SHP77 (cell line): ENCODE results near the gene HLA-DQB1.

Experiments
- DNase-seq, 2 experiments: peaks; one replicate each; lab custom pipeline; 2025; lab: John Stamatoyannopoulos, UW

Gene HLA-DQB1

DNA sequence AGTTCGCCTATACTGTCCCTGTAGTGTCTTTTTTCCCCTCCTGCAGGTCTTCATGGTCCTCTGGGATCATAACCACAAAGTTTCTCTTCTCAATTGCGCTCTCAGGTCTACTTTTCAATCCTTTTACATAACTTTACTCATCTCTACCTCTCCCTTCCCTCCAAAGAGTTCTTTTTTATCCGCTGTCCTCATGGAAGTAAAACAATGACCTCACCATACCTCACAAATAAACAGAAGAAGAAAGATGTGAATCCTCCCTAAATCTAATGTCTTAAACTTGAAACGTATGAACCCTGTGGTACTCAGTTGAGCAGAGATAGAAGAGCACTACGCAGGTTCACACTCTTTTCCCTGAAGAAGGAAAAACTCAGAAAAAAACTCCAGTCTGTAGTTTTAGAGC lies 41.3 kb downstream of the HLA-DQB1 start:
- DNase-seq, result no peak

DNA sequence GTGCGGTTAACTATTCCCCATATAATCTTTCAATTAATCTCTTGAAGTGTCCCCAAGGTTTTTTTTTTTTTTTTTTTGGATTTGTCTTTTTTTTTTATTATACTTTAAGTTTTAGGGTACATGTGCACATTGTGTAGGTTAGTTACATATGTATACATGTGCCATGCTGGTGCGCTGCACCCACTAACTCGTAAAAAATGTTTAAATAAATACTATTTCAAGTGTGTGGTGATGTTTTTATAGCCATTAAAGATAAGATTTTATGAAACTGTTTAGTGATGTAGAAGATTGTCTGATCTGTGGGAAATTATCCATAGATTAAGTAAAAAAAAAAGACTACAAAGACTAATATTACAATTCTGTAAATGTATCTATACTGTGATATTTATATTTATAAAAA lies 41.9 kb downstream of the HLA-DQB1 start:
- DNase-seq, result no peak

DNA sequence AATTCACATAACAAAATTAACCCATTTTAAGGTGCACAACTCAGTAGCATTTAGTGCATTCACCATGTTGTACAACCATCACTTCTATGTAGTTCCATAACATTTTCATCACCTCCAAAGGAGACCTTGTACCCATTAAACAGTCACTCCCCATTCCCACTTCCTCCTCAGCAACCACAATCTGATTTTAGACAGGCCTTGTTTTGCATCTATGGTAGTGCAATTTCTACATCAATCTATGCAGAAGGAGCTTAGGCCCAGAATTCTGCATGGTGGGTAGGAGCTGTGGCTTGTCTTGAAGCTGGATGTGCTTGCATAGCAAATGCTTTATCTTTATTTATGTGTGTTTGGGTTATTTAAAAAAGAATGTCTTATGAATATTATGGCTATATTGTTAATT lies 42.8 kb downstream of the HLA-DQB1 start:
- DNase-seq, result no peak

- no peak for DNase-seq
Observed at GRCh38 chr6:32622545-32623401, 43.7 kb downstream of the HLA-DQB1 start.

- DNase-seq, result no peak
Observed at GRCh38 chr6:32621372-32621771, 45.1 kb downstream of the HLA-DQB1 start.

- DNase-seq, result no peak
Observed at GRCh38 chr6:32617751-32618150, 48.7 kb downstream of the HLA-DQB1 start.

GRCh38 chr6:32615885-32616532 lies 50.4 kb downstream of the HLA-DQB1 start:
- no peak for DNase-seq

GRCh38 chr6:32614366-32615081 lies 51.9 kb downstream of the HLA-DQB1 start:
- no peak for DNase-seq

- DNase-seq, result no peak
Observed at GRCh38 chr6:32613475-32613874, 53.0 kb downstream of the HLA-DQB1 start.

DNA sequence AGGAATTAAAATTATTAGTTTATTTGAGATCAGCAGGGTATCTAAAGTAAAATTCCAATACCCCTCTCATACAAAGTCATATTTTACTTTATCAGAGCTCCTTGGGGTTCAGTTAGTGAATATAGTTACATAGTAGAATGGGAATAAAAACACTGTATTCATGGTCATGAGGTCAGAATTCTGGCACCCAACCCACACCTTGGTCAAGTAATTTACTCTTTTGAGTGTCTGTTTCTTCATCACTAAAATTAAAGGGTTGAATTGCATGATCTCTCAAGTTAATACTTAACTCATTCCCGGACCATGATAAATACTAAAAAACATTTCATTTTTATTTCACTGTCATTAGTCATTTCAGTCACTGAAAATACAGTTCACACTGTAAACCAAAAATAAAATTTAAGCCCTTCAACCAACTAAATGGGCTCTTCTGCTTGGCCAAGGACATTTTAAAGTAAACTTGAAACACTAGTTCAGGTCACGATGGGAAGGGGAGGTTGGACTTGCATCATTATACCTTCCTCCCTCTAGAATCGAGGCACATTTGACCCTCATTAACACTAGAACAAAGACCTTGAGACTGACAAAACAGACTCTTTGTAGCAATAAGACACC lies 55.7 kb downstream of the HLA-DQB1 start:
- no peak for DNase-seq

- no peak for DNase-seq
Observed at GRCh38 chr6:32609731-32610640, 56.5 kb downstream of the HLA-DQB1 start.
